Measurements from ENCODE around the gene POLR3E. TPM values are rescaled to one million over a fixed set of nuclear protein-coding genes. Genes with fewer than 3 reads are reported as not detected.

The POLR3E gene
- total RNA-seq, result 10 to 100 TPM; 27.8 to 40.7 (median 31.7) TPM
- polyA plus RNA-seq, result 10 to 100 TPM; 22.3 to 23.8 TPM
- long read RNA-seq, donor 1, transcript POLR3E-201 (21 exons, 3,697 nt), result major isoform, 23 of 51 reads
- long read RNA-seq, donor 1, partial matches to known transcripts, result 19 of 51 reads
- long read RNA-seq, donor 1, other reads (novel, unspliced or antisense), result 9 of 51 reads
- long read RNA-seq, donor 2, transcript POLR3E-201 (21 exons, 3,697 nt), result major isoform, 24 of 48 reads
- long read RNA-seq, donor 2, partial matches to known transcripts, result 18 of 48 reads
- long read RNA-seq, donor 2, other reads (novel, unspliced or antisense), result 6 of 48 reads
- long read RNA-seq, donor 3, transcript POLR3E-201 (21 exons, 3,697 nt), result major isoform, 32 of 76 reads
- long read RNA-seq, donor 3, transcript POLR3E-213 (2 exons, 1,549 nt), result minor isoform, 6 of 76 reads
- long read RNA-seq, donor 3, partial matches to known transcripts, result 29 of 76 reads
- long read RNA-seq, donor 3, other reads (novel, unspliced or antisense), result 7 of 76 reads

- no peaks in the 10 kb centered on the region for H3K27me3 ChIP-seq
- peak; percentile 95 to 97 (median 97) for ATAC-seq
- intact Hi-C loops (cut with DNase I), result loop anchor here in 9 of 10 donors (1.0 to 10.0 kb wide), 13 partner anchors 90 to 344 kb away; partner anchors contain the start of genes EEF2K (in 4 of the 9), MOSMO (in 4 of the 9), PDZD9 (in 4 of the 9) and UQCRC2 (in 1 of the 9)
- H3K27ac ChIP-seq, result peak within 1 kb of the TSS; percentile 61 to 96 (median 92)
- DNase-seq, result peak; percentile 99 to 100
- no peaks in the 10 kb centered on the region for H3K9me3 ChIP-seq
- peaks cover 0 to 15% (median 0%) of the 10 kb centered on the region in 9 donors for H3K36me3 ChIP-seq
- peak; percentile 90 to 98 (median 96) for TF ChIP-seq CTCF (IDR thresholded peaks at IDR 0.05)
- peaks cover 0 to 35% (median 23%) of the 10 kb centered on the region in 9 donors for H3K4me1 ChIP-seq
- 0 to 1% methylated on average over 73 to 76 of the region's 76 CpGs for WGBS, 2 donors
- H3K4me3 ChIP-seq, result peak within 1 kb of the TSS; percentile 58 to 99 (median 87)
Measured at GRCh38 chr16:22297114-22297870, at the start of gene POLR3E. Gene POLR3E, plus strand, starts transcription at chr16:22297409. Its CDS starts 5,560 bp downstream, at chr16:22302969.

GRCh38 chr16:22250522-22250921 is 46.7 kb upstream of the POLR3E start:
- no peak for TF ChIP-seq CTCF (IDR thresholded peaks at IDR 0.05)
- no peaks in the 10 kb centered on the region for H3K27me3 ChIP-seq
- WGBS, 2 donors, result 92 to 99% methylated on average over 6 of the region's 6 CpGs
- no peaks in the 10 kb centered on the region for H3K4me1 ChIP-seq
- ATAC-seq (peak in 1 of 8 donors; percentile 35), DNase-seq (no peak)
- H3K4me3 ChIP-seq, result no peak overlapping the region
- H3K9me3 ChIP-seq, result peaks cover 0 to 10% (median 3%) of the 10 kb centered on the region in 11 donors
- H3K27ac ChIP-seq, result no peak overlapping the region
- intact Hi-C loops (cut with DNase I), result no loop called here
- H3K36me3 ChIP-seq, result peaks cover 0 to 100% (median 28%) of the 10 kb centered on the region in 9 donors

GRCh38 chr16:22252317-22252716 is 44.9 kb upstream of the POLR3E start:
- ATAC-seq (no peak), DNase-seq (no peak)
- Histone ChIP-seq H3K27ac (no peak overlapping the region), H3K4me1 (no peaks in the 10 kb centered on the region), H3K9me3 (peaks cover 0 to 13% (median 3%) of the 10 kb centered on the region in 11 donors), H3K4me3 (no peak overlapping the region), H3K27me3 (no peaks in the 10 kb centered on the region), H3K36me3 (peaks cover 0 to 100% (median 37%) of the 10 kb centered on the region in 9 donors)
- 96 to 98% methylated on average over 5 of the region's 5 CpGs for WGBS, 2 donors
- intact Hi-C loops (cut with DNase I), result no loop called here
- TF ChIP-seq CTCF (IDR thresholded peaks at IDR 0.05), result no peak

GRCh38 chr16:22253272-22253671 is 43.9 kb upstream of the POLR3E start:
- DNase-seq (no peak), ATAC-seq (no peak)
- no peaks in the 10 kb centered on the region for H3K27me3 ChIP-seq
- peaks cover 0 to 14% (median 3%) of the 10 kb centered on the region in 11 donors for H3K9me3 ChIP-seq
- no peak overlapping the region for H3K27ac ChIP-seq
- intact Hi-C loops (cut with DNase I), result no loop called here
- TF ChIP-seq CTCF (IDR thresholded peaks at IDR 0.05), result no peak
- WGBS, 2 donors, result 98 to 100% methylated on average over 5 of the region's 5 CpGs
- H3K36me3 ChIP-seq, result peaks cover 0 to 100% (median 47%) of the 10 kb centered on the region in 9 donors
- H3K4me1 ChIP-seq, result no peaks in the 10 kb centered on the region
- no peak overlapping the region for H3K4me3 ChIP-seq

Data from heart right ventricle (tissue), 16 donors.